ENCODE results near the gene RITA1. TPM values are rescaled to one million over a fixed set of nuclear protein-coding genes. Genes with fewer than 3 reads are reported as not detected.

The RITA1 gene
- total RNA-seq, 1 experiment from 2014 or later, result 17.5 TPM

DNA sequence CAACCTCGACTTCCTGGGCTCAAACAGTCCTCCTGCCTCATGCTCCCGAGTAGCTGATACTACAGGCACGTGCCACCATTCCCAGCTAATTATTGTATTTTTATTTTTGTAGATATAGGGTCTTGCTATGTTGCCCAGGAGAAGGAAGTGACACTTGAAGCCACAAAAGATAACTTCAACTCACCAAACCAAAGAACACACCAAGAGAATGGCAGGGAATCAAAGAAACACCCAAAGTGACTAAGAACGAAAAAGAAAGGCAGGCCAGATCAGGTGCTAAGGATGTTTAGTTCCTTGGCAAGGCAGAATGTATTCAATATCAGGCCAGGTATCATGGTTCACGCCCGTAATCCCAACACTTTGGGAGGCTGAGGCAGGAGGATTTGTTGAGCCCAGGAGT, 25.6 kb downstream of the RITA1 start:
- H3K9me3 Mint-ChIP-seq (ENCODE audit: unreplicated experiment), result no peaks in the 10 kb centered on the region
- TF ChIP-seq, protein P1, sequence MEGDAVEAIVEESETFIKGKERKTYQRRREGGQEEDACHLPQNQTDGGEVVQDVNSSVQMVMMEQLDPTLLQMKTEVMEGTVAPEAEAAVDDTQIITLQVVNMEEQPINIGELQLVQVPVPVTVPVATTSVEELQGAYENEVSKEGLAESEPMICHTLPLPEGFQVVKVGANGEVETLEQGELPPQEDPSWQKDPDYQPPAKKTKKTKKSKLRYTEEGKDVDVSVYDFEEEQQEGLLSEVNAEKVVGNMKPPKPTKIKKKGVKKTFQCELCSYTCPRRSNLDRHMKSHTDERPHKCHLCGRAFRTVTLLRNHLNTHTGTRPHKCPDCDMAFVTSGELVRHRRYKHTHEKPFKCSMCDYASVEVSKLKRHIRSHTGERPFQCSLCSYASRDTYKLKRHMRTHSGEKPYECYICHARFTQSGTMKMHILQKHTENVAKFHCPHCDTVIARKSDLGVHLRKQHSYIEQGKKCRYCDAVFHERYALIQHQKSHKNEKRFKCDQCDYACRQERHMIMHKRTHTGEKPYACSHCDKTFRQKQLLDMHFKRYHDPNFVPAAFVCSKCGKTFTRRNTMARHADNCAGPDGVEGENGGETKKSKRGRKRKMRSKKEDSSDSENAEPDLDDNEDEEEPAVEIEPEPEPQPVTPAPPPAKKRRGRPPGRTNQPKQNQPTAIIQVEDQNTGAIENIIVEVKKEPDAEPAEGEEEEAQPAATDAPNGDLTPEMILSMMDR (IDR thresholded peaks at IDR 0.05; ENCODE audit: unreplicated experiment), result no peak
- POLR2A ChIA-PET, result interaction anchor here (0.9 to 1.3 kb wide), 2 partner anchors 11 to 14 kb away, joined by 3 to 4 read pairs; no protein-coding TSS in a partner anchor
- CTCF ChIA-PET, result interaction anchor here (0.6 kb wide), 1 partner anchor 80 kb away, joined by 3 read pairs; no protein-coding TSS in a partner anchor
- BruUV-seq (replicated peaks), result no TSS peak
- no peak for DNase-seq (ENCODE audit: unreplicated experiment)
- no peaks in the 10 kb centered on the region for H3K36me3 Mint-ChIP-seq (ENCODE audit: insufficient read depth, unreplicated experiment)
- H3K27me3 Mint-ChIP-seq (ENCODE audit: insufficient read depth, unreplicated experiment), result no peaks in the 10 kb centered on the region
- intact Hi-C loops (cut with micrococcal nuclease), result no loop called here
- peaks cover 15% of the 10 kb centered on the region for H3K4me1 Mint-ChIP-seq (ENCODE audit: insufficient read depth, unreplicated experiment)
- no peak overlapping the region for H3K27ac Mint-ChIP-seq (ENCODE audit: low read depth, unreplicated experiment)
- H3K4me3 Mint-ChIP-seq (ENCODE audit: unreplicated experiment), result no peak overlapping the region

DNA sequence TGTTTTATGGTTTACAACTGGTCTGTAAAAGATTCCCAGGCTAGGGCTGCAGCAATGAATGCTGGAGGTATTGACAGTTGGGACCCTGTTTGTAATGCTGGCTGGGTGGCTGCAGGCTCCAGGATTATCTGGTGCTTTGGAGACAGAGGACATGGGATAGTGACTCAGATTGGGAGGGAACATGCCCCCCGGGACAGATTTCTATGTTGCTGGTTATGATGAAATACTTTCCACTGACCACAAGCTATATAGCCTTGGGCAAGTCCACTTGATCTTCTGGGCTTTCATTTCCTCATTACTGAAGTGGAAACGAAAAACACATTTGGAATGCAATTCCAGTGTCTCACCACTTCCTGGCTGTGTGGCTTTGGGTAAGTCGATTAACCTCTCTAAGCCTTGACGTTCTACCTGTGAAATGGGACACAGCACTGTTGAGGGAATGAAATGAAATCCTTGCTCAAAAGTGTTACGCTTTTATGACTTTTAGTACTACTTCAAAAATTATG, 29.4 kb downstream of the RITA1 start:
- BruUV-seq (replicated peaks), result no TSS peak
- TF ChIP-seq, protein P1 (IDR thresholded peaks at IDR 0.05; ENCODE audit: unreplicated experiment), result no peak
- H3K27me3 Mint-ChIP-seq (ENCODE audit: insufficient read depth, unreplicated experiment), result no peaks in the 10 kb centered on the region
- no peaks in the 10 kb centered on the region for H3K36me3 Mint-ChIP-seq (ENCODE audit: insufficient read depth, unreplicated experiment)
- peak overlapping the region; percentile 73 for H3K27ac Mint-ChIP-seq (ENCODE audit: low read depth, unreplicated experiment)
- no peaks in the 10 kb centered on the region for H3K9me3 Mint-ChIP-seq (ENCODE audit: unreplicated experiment)
- peak overlapping the region; percentile 19 for H3K4me3 Mint-ChIP-seq (ENCODE audit: unreplicated experiment)
- intact Hi-C loops (cut with micrococcal nuclease), result no loop called here
- peaks cover 25% of the 10 kb centered on the region for H3K4me1 Mint-ChIP-seq (ENCODE audit: insufficient read depth, unreplicated experiment)
- POLR2A ChIA-PET, result interaction anchor here (0.6 to 1.0 kb wide), 3 partner anchors 9 to 14 kb away, joined by 3 read pairs; no protein-coding TSS in a partner anchor
- CTCF ChIA-PET, result no interaction called here
- DNase-seq (ENCODE audit: unreplicated experiment), result peak; percentile 95

- no peaks in the 10 kb centered on the region for H3K36me3 Mint-ChIP-seq (ENCODE audit: insufficient read depth, unreplicated experiment)
- intact Hi-C loops (cut with micrococcal nuclease), result no loop called here
- BruUV-seq (replicated peaks), result no TSS peak
- peaks cover 25% of the 10 kb centered on the region for H3K4me1 Mint-ChIP-seq (ENCODE audit: insufficient read depth, unreplicated experiment)
- ChIA-PET CTCF (no interaction called here), POLR2A (interaction anchor here (0.8 to 1.1 kb wide), 3 partner anchors 14 to 119 kb away, joined by 3 read pairs; no protein-coding TSS in a partner anchor)
- no peak for DNase-seq (ENCODE audit: unreplicated experiment)
- H3K9me3 Mint-ChIP-seq (ENCODE audit: unreplicated experiment), result no peaks in the 10 kb centered on the region
- no peaks in the 10 kb centered on the region for H3K27me3 Mint-ChIP-seq (ENCODE audit: insufficient read depth, unreplicated experiment)
- H3K27ac Mint-ChIP-seq (ENCODE audit: low read depth, unreplicated experiment), result no peak overlapping the region
- TF ChIP-seq, protein P1 (IDR thresholded peaks at IDR 0.05; ENCODE audit: unreplicated experiment), result no peak
- no peak overlapping the region for H3K4me3 Mint-ChIP-seq (ENCODE audit: unreplicated experiment)
These were observed 30.5 kb downstream of the RITA1 start for GRCh38 chr12:113216027-113216426.

DNA sequence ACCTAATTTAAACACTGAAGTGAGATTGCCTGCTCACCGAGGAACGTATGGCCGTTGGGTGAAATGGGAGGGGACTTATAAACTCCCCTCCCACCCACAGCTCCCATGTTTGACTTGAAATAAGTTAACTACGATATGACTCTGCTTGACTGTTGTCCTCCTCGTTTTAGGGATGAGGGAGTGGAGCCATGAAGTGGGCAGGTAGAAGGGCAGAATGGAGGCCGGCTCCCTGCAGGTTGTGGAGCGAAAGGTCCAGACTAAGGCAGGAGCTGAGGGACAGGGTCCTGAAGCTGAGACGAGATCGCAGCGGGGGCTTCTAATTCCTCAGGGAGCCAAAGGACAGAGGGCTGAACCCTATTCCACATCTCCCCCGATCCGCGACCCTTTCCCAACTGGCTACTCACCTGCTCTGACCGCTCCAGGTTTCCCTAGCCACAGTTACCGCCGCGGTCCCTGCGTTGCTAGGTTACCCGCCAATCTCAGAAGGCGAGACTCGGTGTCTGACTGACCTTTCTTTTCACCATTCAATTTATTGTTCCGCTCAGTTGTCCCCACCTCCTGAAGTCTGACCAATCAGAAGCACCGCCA, 35.2 kb downstream of the RITA1 start:
- intact Hi-C loops (cut with micrococcal nuclease), result loop anchor here (1.0 to 10.0 kb wide), 2 partner anchors 21 to 114 kb away; partner anchors contain the start of gene SLC8B1
- H3K36me3 Mint-ChIP-seq (ENCODE audit: insufficient read depth, unreplicated experiment), result no peaks in the 10 kb centered on the region
- H3K27ac Mint-ChIP-seq (ENCODE audit: low read depth, unreplicated experiment), result peak overlapping the region; percentile 92
- BruUV-seq (replicated peaks), result TSS peak; percentile 72
- CTCF ChIA-PET, result interaction anchor here (0.7 to 1.4 kb wide), 2 partner anchors 23 to 24 kb away, joined by 3 to 5 read pairs; no protein-coding TSS in a partner anchor
- no peaks in the 10 kb centered on the region for H3K9me3 Mint-ChIP-seq (ENCODE audit: unreplicated experiment)
- H3K27me3 Mint-ChIP-seq (ENCODE audit: insufficient read depth, unreplicated experiment), result no peaks in the 10 kb centered on the region
- H3K4me3 Mint-ChIP-seq (ENCODE audit: unreplicated experiment), result peak overlapping the region; percentile 95
- TF ChIP-seq, protein P1 (IDR thresholded peaks at IDR 0.05; ENCODE audit: unreplicated experiment), result no peak
- peaks cover 24% of the 10 kb centered on the region for H3K4me1 Mint-ChIP-seq (ENCODE audit: insufficient read depth, unreplicated experiment)
- POLR2A ChIA-PET, result interaction anchor here (0.7 to 13.3 kb wide), 10 partner anchors 11 to 136 kb away, joined by 3 to 237 read pairs (median 9); partner anchors contain the start of genes DDX54 and RITA1
- DNase-seq (ENCODE audit: unreplicated experiment), result no peak

All from MCF 10A (cell line).